GM12864 (cell line): ENCODE results near the gene MYO9A.

Experiments used
- DNase-seq: peaks from one replicate; pipeline ENCODE4 v3.0.0-alpha.2; 2011; ENCODE audit warnings: low read depth
- H3K4me3 ChIP-seq: 2 replicates; pipeline ENCODE4 v1.5.1; 2011; ENCODE audit warnings: mild to moderate bottlenecking, low read depth, low read length, control low read depth
- TF ChIP-seq, protein P1 (sequence below): IDR thresholded peaks from 2 replicates; pipeline ENCODE4 v1.5.1; 2011; ENCODE audit warnings: low read depth, mild to moderate bottlenecking, moderate library complexity, low read length, control low read depth, inconsistent platforms; ENCODE audit errors: missing control alignments

The MYO9A gene, protein sequence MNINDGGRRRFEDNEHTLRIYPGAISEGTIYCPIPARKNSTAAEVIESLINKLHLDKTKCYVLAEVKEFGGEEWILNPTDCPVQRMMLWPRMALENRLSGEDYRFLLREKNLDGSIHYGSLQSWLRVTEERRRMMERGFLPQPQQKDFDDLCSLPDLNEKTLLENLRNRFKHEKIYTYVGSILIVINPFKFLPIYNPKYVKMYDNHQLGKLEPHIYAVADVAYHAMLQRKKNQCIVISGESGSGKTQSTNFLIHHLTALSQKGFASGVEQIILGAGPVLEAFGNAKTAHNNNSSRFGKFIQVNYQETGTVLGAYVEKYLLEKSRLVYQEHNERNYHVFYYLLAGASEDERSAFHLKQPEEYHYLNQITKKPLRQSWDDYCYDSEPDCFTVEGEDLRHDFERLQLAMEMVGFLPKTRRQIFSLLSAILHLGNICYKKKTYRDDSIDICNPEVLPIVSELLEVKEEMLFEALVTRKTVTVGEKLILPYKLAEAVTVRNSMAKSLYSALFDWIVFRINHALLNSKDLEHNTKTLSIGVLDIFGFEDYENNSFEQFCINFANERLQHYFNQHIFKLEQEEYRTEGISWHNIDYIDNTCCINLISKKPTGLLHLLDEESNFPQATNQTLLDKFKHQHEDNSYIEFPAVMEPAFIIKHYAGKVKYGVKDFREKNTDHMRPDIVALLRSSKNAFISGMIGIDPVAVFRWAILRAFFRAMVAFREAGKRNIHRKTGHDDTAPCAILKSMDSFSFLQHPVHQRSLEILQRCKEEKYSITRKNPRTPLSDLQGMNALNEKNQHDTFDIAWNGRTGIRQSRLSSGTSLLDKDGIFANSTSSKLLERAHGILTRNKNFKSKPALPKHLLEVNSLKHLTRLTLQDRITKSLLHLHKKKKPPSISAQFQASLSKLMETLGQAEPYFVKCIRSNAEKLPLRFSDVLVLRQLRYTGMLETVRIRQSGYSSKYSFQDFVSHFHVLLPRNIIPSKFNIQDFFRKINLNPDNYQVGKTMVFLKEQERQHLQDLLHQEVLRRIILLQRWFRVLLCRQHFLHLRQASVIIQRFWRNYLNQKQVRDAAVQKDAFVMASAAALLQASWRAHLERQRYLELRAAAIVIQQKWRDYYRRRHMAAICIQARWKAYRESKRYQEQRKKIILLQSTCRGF (N-terminal part only)

DNA sequence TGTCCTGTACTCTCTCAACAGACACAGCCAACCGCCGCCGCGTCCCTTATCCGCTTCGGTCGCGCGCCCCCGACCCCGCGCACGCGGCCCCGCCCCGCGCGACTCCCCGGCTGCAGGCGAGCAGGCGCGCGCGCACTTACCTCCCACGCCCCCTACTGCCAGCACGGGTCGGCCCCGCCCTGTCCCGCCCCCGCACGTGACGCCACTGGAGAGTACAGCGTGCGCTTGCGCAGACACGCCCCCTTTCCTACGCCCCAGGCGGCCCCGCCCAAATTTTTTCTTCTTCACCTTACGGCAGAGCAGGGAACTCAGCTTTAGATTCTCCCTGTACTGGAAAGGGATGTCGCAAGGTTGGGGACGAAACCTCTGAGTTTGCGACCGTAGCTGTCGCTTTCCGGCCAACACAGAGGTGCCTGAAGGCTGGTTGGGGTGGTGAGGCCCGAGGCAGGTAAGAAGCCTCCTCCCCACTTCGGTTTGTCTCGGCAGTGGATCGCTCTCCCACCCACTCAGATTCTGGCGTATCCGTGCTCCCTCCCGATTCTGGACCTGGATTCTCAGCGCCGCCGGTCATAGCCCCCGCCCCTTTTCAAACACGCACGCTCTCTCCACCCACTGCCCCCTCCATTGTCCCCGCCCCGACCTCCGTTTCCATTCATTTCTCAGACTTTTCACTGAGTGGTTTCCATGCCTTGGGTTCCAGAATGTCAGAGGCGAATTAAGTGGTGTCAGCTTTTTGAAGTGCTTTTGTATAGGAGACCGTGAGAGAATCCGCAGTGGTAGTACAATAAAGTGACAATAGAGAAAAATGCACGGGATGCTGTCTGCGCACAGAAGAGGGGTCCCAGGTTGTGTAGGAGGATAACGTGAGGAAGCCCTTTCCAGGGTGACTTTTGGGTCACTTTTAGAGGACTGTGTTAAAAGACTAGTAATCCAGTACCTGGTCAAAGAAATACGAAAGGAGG is at the start of gene MYO9A, which contains the start of gene SENP8:
MYO9A (minus strand) TSS at position 134 of the 962 bp plus-strand sequence. CDS start 71,587 bp downstream, outside the sequence.
SENP8 (plus strand) TSS at position 387 of the 962 bp plus-strand sequence. CDS start 21,221 bp downstream, outside the sequence.
- TF ChIP-seq, protein P1, sequence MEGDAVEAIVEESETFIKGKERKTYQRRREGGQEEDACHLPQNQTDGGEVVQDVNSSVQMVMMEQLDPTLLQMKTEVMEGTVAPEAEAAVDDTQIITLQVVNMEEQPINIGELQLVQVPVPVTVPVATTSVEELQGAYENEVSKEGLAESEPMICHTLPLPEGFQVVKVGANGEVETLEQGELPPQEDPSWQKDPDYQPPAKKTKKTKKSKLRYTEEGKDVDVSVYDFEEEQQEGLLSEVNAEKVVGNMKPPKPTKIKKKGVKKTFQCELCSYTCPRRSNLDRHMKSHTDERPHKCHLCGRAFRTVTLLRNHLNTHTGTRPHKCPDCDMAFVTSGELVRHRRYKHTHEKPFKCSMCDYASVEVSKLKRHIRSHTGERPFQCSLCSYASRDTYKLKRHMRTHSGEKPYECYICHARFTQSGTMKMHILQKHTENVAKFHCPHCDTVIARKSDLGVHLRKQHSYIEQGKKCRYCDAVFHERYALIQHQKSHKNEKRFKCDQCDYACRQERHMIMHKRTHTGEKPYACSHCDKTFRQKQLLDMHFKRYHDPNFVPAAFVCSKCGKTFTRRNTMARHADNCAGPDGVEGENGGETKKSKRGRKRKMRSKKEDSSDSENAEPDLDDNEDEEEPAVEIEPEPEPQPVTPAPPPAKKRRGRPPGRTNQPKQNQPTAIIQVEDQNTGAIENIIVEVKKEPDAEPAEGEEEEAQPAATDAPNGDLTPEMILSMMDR: peak; percentile 2
- H3K4me3 ChIP-seq: peak within 1 kb of the TSS; percentile 98
- peak; percentile 97 for DNase-seq

DNA sequence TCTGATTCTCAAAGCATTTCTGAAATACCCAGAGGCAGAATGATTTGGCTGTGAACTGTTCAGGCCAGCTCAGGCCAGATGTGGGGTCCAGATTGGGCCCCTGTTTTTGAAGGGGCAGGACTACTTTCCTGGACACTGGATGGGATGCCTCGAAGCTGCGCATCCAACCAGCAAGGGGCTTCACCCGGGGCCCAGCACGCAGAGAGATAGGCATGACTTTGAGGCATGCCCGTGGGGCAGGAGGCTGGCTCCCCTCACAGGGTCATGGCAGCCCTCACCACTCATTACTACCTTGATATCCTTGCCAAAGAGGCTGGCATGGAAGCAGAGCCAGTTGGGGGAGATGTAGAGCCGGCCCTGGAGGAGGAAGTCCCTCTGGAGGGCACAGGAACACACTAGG is 49.5 kb upstream of the MYO9A start:
- no peak for DNase-seq
- no peak overlapping the region for H3K4me3 ChIP-seq
- TF ChIP-seq, protein P1: no peak

DNA sequence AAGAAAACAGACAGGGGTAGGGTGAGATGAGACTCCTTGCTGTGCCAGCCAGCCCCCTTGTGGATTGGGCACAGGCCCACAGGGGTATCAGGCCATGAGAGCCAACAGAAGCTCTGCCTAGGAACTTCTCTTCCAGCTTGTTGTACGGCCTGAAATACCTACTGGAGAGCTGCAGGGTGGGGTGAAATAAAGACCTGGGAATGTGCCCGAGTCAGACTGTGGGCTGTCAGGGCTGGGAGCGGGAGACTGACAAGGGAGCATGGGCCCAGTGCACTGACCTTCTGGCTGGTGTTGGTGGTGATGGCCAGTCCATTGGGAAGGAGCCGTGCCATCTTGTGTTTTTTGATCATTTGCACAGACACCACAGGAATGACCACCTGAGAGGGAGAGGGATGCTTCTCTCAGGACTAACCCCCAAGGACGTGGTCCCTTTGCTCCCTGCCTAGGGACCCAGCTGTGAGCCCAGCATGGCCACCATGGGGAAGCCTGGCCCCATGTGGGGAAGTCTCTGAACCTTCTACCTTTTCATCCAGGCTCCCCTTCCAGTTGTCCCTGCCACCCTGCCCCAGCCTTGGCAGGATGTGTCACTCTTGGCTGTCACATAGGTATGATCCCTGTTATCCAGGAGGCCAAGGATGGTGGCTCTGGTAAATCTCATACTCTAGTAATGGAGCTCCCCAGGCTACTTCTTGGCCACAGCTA is 48.9 kb upstream of the MYO9A start:
- H3K4me3 ChIP-seq: no peak overlapping the region
- TF ChIP-seq, protein P1: no peak
- no peak for DNase-seq

DNA sequence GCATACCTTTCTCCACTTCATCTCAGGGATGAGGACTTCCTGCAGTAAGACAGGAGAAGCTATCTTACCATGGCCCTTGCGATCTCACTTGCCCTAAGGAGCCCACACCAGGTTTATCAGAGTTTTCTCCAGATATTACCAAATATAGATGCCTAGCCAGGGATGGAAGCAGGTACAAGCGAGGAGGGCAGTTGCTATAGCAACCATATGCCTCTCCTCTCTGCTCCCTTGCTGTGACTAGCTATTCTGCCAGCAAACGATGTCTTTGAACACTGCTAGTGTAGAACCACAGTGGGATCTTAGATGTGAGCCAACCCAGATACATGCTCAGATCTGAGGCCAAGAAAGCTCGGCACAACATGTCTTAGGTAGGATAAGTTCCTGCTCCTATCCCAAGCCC is 45.8 kb upstream of the MYO9A start:
- H3K4me3 ChIP-seq: no peak overlapping the region
- no peak for DNase-seq
- TF ChIP-seq, protein P1: no peak

DNA sequence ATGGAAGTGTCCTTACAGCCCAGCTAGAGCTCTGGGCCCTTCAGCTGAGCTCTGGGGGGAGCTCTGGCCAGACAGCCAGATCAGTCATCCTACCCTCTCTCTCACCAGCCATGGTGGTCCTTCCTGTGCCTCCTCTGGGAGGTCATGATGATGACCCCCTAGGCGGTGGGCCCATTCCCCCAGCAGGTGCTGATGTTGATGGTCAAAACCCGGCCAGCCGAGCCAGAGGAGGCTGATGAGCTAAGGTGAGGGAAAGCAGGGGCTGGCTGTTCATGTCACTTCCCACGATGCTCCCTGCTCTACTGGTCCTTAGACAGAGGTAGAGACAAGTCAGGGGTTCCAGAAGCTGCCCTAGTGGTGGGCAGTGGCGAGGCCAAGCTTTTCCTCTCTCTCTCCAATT is 44.6 kb upstream of the MYO9A start:
- TF ChIP-seq, protein P1: no peak
- DNase-seq: no peak
- no peak overlapping the region for H3K4me3 ChIP-seq
